HG03108 (cell line): ENCODE measurements around the gene GIPC2.
"Not testable (repeated sequence)": the region's sequence is repeated elsewhere in the genome, so short reads cannot be mapped to it uniquely, and the experiment has no call there.

Experiments used
- ATAC-seq: cut with Tn5 transposase; IDR thresholded peaks from one replicate; pipeline ENCODE4 v1.9.1; 2021; ENCODE audit warnings: moderate library complexity; ENCODE audit not compliant: unreplicated experiment

Gene GIPC2

DNA sequence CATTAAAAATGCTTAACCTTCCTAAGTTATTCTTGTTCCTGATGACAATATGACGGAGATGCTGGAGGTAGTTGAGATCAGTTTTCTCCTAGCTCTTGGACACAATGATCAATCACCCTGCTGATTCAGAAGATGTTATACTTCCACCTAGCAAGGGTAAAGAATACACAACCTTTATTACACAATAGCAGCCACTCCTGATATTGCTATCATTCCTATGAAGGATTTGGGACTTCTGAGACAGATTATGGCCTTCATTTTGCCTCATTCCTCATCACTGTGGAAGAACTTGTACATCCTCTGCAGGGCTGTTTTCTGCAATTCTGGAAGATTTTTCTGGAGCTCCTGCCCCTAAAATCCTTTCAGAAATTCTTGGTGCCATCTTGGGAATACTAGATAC lies 47.8 kb downstream of the GIPC2 start:
- ATAC-seq, result no peak

GRCh38 chr1:78094639-78095038 lies 48.9 kb downstream of the GIPC2 start:
- ATAC-seq, result no peak

DNA sequence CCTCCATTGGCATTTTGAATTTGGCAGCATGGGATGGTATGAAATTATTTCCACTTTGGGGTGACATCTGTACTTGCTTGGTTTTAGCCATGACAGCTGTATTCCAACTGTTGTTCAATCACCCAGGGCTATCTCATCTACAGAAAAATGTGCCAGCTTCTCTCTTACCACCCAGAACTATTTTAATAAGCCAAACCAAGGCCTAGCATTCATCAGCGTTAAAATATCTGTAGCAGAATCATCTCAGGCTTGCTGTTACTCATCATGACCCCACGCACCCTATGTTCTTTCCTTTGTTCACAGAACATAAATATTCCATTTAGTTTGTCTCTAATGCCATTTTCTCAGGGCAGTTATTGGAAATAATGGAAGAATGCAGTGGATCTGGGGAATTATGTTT lies 49.8 kb downstream of the GIPC2 start:
- ATAC-seq, result no peak

DNA sequence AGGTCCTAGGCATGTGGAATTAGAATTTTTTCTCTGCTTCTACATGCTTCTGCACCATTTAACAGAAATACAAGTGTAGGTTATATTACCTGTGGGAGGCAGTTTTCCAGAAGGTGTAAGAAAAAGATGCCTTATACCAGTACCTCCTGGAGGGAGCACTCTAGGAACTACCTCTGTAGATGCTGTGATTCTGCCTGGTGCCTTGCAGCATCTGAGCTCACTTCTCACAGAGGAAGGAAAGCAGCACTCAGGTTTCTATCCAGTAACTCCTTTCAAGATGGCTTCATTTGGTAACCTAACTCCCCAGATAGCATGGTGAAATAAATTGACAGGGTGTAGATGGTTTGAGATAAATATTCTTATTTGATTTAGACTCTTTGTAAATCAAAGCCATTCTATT lies 50.3 kb downstream of the GIPC2 start:
- ATAC-seq, result no peak

DNA sequence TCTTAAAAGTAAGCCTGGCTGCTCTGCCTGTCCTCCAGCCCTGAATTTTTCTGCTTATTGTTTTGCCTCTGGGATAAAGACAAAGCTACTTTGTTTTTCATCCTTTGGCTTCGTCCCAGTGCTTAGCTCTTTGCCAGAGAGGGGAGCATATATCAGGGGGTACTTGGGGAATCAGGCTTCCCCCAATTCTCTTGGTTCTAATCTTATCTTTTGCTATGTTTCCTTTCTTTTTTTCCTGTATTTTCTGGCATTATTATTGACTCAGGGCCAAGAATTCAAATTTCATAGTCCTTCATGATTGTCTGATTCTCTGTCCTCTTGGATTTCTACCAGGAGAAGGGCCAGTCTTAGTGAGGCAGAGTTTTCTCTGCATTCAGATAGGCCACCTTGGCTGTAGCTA lies 51.2 kb downstream of the GIPC2 start:
- no peak for ATAC-seq

GRCh38 chr1:78101051-78101450 lies 55.3 kb downstream of the GIPC2 start:
- ATAC-seq, result no peak

DNA sequence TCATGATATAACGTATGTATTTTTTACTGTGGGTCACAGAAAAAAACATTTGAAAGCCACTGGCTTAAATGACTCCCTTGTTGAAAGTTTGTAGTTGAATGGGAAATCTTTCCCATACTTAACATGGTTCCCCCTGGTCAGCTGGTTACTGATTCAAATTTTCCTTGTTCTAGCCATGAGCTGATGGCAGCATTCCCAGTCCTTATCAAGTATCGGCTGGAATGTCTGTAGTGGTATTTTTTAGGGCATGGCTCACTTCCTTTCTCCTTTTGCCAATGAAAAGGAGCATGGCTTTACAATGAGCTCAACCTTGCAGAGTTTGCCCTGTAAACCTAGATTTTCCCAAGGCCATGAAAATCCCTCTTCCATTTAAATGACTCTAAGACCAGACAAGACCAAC lies 55.7 kb downstream of the GIPC2 start:
- ATAC-seq, result no peak

GRCh38 chr1:78102082-78102481 lies 56.3 kb downstream of the GIPC2 start:
- ATAC-seq, result no peak

DNA sequence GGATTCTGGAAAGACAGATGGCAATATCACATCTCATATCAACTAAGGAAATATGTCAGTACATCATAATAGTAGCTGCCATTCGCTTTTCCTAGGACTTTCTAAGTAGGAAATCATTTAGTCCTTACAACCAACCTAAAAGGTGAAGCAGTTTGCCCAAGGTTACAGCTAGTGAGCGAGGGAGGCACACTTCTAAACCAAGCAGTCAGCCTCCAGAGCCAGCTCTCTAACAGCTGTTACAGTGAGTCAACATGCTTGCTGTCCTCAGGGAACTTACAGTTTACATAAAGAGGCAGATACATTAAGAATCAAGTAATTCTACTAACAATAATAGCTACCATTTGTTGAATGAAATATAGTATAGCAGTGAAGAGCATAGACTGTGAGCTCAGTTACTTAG lies 57.1 kb downstream of the GIPC2 start:
- no peak for ATAC-seq

DNA sequence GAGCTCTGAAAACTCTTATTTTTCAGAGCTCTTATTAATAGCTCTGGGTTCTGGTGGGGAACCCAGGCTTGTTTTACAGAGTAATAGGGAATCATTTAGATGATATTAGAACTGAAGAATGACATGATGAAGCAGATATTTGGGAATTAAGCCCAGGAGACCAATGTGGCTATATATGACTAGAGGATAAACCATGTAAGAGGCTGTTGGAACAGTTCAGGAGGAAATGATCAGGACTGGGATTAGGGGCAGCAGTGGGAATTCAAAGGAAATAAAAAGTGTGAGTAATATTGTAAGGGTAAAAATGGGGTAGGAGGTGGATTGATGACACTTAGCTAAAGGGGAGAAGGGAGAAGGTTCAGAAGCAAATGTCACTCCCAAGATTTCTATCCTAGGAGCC lies 58.6 kb downstream of the GIPC2 start:
- no peak for ATAC-seq

DNA sequence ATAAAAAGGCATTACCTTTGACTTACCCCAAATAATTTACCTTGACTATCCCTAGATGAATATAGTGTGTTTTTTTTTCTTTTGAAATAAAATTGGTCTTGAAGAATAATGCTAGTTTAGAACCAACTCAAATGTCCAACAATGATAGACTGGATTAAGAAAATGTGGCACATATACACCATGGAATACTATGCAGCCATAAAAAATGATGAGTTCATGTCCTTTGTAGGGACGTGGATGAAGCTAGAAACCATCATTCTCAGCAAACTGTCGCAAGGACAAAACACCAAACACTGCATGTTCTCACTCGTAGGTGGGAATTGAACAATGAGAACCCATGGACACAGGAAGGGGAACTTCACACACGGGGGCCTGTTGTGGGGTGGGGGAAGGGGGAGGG lies 63.9 kb downstream of the GIPC2 start:
- ATAC-seq, result not testable (repeated sequence)

GRCh38 chr1:78113156-78113916 lies 67.6 kb downstream of the GIPC2 start:
- no peak for ATAC-seq

- ATAC-seq, result peak; percentile 91
These were observed 68.5 kb downstream of the GIPC2 start for GRCh38 chr1:78114034-78114956.

DNA sequence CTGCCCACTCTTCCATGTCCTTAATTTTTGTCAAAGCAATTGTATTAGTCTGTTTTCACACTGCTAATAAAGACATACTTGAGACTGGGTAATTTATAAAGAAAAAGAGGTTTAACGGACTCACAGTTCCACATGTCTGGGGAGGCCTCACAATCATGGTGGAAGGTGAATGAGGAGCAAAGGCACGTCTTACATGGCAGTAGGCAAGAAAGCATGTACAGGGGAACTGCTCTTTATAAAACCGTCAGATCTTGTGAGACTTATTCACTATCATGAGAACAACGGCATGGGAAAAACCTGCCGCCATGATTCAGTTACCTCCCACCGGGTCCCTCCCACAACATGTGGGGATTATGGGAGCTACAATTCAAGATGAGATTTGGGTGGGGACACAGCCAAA lies 74.7 kb downstream of the GIPC2 start:
- ATAC-seq, result not testable (repeated sequence)

DNA sequence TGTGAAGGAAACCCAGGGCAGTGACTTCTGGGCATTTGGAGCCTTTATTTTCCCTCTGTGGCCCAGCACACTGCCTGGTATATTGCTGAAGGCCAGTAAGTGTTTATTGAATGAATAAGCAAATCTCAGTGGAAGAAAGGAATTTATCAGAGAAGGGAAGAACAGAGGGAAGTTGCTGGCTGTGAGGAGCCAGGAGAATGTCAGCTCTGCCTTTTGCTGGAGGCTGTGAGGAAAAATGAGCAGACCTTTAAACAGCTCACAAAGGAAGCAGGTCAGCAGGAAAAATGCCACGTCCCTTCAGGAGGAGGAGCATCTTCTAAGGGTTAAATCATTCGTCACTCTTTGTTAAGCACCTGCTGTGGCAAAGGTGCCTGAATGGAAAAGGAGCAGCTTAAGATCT lies 75.9 kb downstream of the GIPC2 start:
- ATAC-seq, result no peak

DNA sequence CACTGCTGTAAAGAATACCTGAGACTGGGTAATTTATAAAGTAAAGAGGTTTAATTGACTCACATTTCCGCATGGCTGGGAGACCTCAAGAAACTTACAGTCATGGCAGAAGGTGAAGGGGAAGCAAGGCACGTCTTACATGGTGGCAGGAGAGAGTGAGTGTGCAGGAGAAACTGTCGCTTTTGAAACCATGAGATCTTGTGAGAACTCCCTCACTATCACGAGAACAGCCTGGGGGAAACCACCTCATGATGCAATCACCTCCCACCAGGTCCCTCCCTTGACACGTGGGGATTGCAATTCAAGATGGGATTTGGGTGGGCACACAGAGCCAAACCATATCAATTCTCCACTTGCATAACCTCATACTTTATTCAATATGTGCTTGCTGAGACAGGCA lies 76.6 kb downstream of the GIPC2 start:
- ATAC-seq, result no peak

DNA sequence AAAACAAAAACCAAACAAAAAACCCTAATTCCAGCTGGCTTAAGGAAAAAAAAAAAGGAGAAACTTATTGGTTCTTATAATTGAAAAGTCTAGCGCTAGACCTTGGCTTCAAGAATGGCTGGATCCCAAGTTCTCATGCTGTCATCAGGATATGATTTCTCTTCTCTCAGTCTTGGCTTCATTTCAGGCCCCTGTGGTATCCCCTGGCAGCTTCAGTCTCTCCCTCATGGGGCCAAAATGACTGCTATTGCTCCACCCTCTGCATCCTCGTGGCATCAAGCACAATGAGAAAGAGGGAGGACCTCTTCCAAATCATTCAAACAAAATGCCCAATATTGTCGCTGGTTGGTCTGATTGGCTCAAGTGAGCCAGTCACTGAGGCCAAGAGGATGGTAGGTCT lies 80.7 kb downstream of the GIPC2 start:
- ATAC-seq, result no peak

DNA sequence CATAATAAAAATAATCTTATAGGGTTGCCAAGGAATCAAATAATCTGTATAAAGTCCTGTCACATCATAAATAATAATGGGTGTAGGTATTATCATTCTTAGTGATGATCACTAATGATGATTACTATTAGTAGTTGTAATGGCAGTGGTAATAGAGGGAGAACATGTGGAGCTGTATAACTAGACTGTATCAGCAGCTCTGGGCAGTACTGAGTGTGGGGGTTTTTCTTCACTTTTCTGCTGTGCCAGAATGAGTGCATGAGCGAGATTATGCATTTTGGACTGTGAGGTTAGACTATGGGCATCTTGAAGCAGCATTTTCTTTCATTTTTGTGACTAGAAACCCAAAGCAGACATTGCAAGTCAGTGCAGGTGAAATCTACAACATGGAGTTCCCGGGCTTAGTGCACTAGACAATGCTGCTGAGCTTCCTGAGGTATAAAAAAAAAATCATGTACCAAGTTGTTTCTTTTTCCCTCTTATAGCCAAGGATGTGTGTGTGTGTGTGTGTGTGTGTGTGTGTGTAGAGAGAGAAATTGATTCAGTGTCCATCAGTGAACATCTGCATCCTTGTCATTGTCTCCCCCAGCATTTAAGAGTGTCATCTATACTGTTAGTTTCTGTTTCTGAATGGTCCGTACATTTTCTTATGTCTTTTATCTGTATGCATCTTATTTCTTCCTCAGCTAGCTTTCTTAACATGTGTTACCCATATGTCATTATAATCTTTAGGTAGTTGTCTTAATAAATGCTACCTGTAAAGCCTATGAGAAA lies 86.6 kb downstream of the GIPC2 start:
- no peak for ATAC-seq

DNA sequence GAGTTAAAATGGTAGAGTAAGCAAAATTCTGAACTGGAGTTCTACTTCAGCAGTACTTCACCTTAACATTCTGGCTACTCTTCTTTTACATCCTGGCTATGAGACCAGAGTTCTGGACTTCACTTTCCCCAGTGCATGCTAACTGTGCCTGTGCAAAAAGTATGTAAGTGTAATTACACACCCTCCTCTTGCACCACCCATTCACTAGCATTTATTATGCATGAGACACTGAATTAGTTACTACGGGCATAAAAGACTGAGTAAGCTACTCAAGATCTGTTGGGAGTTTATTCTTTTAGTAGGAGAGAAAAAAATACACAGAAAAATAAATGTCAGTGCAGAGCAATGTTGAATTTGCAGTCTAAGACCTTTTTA lies 87.2 kb downstream of the GIPC2 start:
- no peak for ATAC-seq

DNA sequence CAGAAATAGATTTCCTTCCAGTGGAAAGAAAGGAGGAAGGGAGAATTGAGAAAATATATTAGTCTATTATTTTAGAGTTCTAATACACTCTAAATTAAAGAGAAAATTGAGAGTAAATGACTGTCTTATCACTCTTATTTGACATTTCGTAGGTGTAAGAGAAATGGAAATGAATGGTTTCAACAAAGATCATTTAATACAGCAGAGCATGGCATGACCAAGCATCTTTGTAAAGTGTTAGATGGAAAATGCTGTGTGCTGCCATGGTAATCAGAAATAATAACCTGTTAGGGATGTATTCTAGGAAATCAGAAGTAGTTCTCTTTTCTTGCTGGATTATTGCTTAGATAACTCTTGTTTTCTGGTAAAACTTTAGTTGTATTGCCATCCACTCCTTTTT lies 90.9 kb downstream of the GIPC2 start:
- no peak for ATAC-seq

DNA sequence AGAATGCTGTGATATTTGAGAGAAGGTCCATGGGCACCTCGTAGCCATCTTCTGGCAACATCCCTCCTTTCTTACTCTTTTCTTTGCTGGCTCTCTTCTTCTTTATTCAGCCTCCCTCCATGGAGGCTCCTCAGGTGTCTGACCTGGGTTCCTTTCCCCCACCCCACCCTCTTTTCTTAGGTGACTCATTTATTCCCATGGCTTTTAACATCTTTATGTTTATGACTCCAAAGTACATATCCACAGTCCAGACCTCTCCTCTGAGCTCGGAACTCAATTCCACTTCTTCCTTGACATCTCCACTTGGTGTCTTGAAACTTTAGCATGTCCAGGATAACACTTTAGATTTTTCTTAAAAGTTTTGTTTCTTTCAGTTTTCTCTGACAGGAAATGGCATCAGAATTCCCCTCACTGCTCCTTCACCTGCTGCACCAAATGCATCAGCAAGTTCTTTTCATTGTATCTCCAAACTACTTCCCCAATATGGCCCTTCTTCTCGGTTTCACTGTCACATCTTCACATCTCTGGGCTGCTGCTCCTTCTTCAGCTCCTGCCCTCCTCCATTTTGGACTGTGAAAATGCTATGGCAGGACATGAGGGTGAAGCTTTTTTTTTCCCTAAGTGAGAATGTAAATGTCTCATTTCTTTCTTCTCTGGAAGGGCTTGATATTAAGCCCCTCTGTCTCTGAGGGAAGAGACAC lies 95.9 kb downstream of the GIPC2 start:
- ATAC-seq, result no peak
